CD4-positive, alpha-beta T cell (primary cell): Measurements from ENCODE around the gene APP. TPM values are rescaled to one million over a fixed set of nuclear protein-coding genes. Genes with fewer than 3 reads are reported as not detected.

ENCODE experiments used
- ATAC-seq: fragments of 200-7000 bp; cut with Tn5 transposase; one replicate; pipeline ENCODE4 v1.10.0; 2022; ENCODE audit warnings: mild to moderate bottlenecking; ENCODE audit not compliant: poor library complexity
- CTCF ChIA-PET: fragments of 350-600 bp; sonication (Branson Sonifier 250); formaldehyde crosslinking; loops from one replicate; lab custom pipeline; 2021; ENCODE audit warnings: antibody characterized with exemption, inconsistent platforms; lab: Charles Lee
- POLR2A ChIA-PET: fragments of 350-600 bp; sonication (Branson Sonifier 250); formaldehyde crosslinking; loops from one replicate; lab custom pipeline; 2021; ENCODE audit warnings: antibody characterized with exemption, inconsistent platforms; lab: Charles Lee
- DNase-seq, 14 experiments: peaks; one replicate each; pipeline ENCODE4 v3.0.0-alpha.2; 2013 to 2020; ENCODE audit warnings: mixed read lengths in 2 of 14
- H3K27ac ChIP-seq, 2 donors: one replicate each; pipeline versions ENCODE4 v1.5.1 to v1.7.0; 2013; ENCODE audit warnings: low read length in 2 of 2, low read depth in 1 of 2, mild to moderate bottlenecking in 1 of 2
- H3K27me3 ChIP-seq, 2 experiments: 1 replicate in 1 of 2; 2 replicates in 1 of 2; pipeline versions ENCODE4 v1.6.1 to v1.7.0; 2013; ENCODE audit warnings: low read length in 2 of 2, control low read depth in 1 of 2, mild to moderate bottlenecking in 1 of 2, moderate library complexity in 1 of 2; ENCODE audit not compliant: insufficient read depth in 2 of 2, control insufficient read depth in 1 of 2
- H3K36me3 ChIP-seq: one replicate; pipeline ENCODE4 v1.6.1; 2013; ENCODE audit warnings: low read length, control low read depth; ENCODE audit not compliant: insufficient read depth
- H3K4me1 ChIP-seq: one replicate; pipeline ENCODE4 v1.6.1; 2013; ENCODE audit warnings: low read length, control low read depth; ENCODE audit not compliant: insufficient read depth
- H3K4me3 ChIP-seq: one replicate; pipeline ENCODE4 v1.5.1; 2013; ENCODE audit warnings: mild to moderate bottlenecking, low read length, moderate library complexity
- H3K9me3 ChIP-seq, 2 experiments: 1 replicate in 1 of 2; 2 replicates in 1 of 2; pipeline versions ENCODE4 v1.6.1 to v1.7.0; 2013; ENCODE audit warnings: low read length in 2 of 2, mild to moderate bottlenecking in 2 of 2, control low read depth in 1 of 2, moderate library complexity in 1 of 2; ENCODE audit not compliant: control insufficient read depth in 1 of 2, insufficient read depth in 1 of 2
- H3K27ac Mint-ChIP-seq: one replicate; pipeline ENCODE4 v1.8.0; 2020; ENCODE audit warnings: mixed read lengths
- H3K27me3 Mint-ChIP-seq: one replicate; pipeline ENCODE4 v1.8.0; 2021; ENCODE audit warnings: mixed read lengths
- H3K36me3 Mint-ChIP-seq: one replicate; pipeline ENCODE4 v1.8.0; 2021; ENCODE audit warnings: low read depth, mixed read lengths
- H3K4me1 Mint-ChIP-seq: one replicate; pipeline ENCODE4 v1.8.0; 2021; ENCODE audit warnings: low read depth, mixed read lengths
- H3K4me3 Mint-ChIP-seq: one replicate; pipeline ENCODE4 v1.8.0; 2020; ENCODE audit warnings: mild to moderate bottlenecking, mixed read lengths
- H3K9me3 Mint-ChIP-seq: one replicate; pipeline ENCODE4 v1.8.0; 2020; ENCODE audit warnings: mixed read lengths
- intact Hi-C, 2 experiments: fragments of 100-400 bp; cut with DNase I in 1 of 2; cut with micrococcal nuclease in 1 of 2; formaldehyde crosslinking; loops; one replicate each; pipeline versions ENCODE4 v1.15.1 to v1.9.0; 2023 to 2025; cut with DNase I, micrococcal nuclease
- total RNA-seq, 174 experiments: library from RNA in 2 of 174; stranded (reverse) in 2 of 174; gene quantifications; one replicate each; pipeline ENCODE4 v1.2.3 and lab custom pipeline; 2021 to 2026
- TF ChIP-seq, protein P1 (sequence below): fragments of 200-600 bp; IDR thresholded peaks from one replicate; pipeline ENCODE4 v1.8.0; 2022; ENCODE audit warnings: antibody characterized with exemption, mild to moderate bottlenecking

Gene APP
- total RNA-seq, 2 experiments from 2014 or later: 43.6 to 44.4 TPM

DNA sequence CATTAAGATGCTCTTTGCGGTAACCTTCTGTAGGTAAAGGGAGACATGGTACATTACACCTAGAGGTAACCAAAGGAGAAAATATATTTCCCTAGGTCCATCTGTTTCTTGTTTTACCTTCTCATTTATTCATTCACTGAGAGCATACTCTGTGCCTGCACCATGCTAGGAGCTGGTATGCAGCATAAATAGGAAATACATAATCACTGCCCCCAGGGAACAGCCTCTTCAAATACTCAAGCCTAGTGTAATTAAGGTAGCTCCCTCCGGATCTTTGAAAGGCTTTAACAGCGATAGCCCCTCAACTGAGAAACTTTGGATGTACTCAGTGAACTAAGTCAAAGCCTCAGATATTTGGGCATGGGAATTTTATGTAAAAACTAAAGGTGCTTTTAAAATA, 312.2 kb downstream of the APP start:
- Histone ChIP-seq H3K27me3 (peaks cover 0 to 2% of the 10 kb centered on the region in 2 experiments), H3K4me3 (no peak overlapping the region), H3K9me3 (no peaks in the 10 kb centered on the region), H3K36me3 (no peaks in the 10 kb centered on the region), H3K27ac (no peak overlapping the region), H3K4me1 (no peaks in the 10 kb centered on the region)
- Mint-ChIP-seq H3K4me3 (no peak overlapping the region), H3K27me3 (no peaks in the 10 kb centered on the region), H3K9me3 (no peaks in the 10 kb centered on the region), H3K36me3 (no peaks in the 10 kb centered on the region), H3K27ac (no peak overlapping the region), H3K4me1 (no peaks in the 10 kb centered on the region)
- intact Hi-C loops: no loop called here
- ATAC-seq: no peak
- TF ChIP-seq, protein P1, sequence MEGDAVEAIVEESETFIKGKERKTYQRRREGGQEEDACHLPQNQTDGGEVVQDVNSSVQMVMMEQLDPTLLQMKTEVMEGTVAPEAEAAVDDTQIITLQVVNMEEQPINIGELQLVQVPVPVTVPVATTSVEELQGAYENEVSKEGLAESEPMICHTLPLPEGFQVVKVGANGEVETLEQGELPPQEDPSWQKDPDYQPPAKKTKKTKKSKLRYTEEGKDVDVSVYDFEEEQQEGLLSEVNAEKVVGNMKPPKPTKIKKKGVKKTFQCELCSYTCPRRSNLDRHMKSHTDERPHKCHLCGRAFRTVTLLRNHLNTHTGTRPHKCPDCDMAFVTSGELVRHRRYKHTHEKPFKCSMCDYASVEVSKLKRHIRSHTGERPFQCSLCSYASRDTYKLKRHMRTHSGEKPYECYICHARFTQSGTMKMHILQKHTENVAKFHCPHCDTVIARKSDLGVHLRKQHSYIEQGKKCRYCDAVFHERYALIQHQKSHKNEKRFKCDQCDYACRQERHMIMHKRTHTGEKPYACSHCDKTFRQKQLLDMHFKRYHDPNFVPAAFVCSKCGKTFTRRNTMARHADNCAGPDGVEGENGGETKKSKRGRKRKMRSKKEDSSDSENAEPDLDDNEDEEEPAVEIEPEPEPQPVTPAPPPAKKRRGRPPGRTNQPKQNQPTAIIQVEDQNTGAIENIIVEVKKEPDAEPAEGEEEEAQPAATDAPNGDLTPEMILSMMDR: no peak
- DNase-seq: no peak
- ChIA-PET POLR2A (no interaction called here), CTCF (no interaction called here)

DNA sequence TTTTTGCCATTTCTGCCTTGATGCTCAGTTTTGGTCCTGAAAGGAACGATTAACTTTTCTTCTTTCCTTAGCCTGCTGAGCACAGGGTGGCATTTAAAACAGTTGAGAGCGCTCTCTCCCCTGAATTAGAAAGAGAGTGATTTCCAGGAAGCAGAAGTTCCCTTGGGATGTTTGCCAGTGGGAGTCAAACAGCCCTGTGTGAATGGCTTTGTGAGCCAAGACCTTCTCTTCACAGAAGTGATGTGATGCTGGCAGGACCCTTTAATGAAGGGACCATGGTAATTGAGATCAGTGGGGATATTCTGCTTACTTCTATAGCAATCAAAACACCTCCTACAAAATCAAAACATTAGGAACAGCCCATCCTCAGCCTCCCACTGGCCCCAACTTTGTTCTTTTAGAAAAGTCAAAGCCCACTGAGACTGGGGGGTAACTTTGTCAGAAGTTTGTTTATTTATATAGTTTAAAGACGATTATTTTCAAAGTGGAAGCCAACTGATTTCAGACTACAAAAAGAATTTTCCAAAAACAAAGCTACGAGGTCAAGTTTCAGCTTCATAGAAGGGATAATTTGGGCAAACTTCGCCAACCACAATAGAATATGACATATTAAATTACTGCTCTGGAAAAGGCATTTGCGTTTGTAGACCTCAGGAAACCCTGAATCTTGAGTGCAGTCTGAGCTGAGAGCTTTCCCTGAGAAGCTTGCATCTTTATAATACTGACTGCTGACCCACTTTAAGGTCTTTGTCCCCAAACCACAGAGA, 313.1 kb downstream of the APP start:
- H3K36me3 Mint-ChIP-seq: no peaks in the 10 kb centered on the region
- Histone ChIP-seq H3K9me3 (no peaks in the 10 kb centered on the region), H3K4me3 (no peak overlapping the region), H3K27me3 (peaks cover 0 to 2% of the 10 kb centered on the region in 2 experiments), H3K36me3 (no peaks in the 10 kb centered on the region), H3K4me1 (no peaks in the 10 kb centered on the region), H3K27ac (no peak overlapping the region)
- no peak overlapping the region for H3K27ac Mint-ChIP-seq
- no peaks in the 10 kb centered on the region for H3K27me3 Mint-ChIP-seq
- no peak for ATAC-seq
- TF ChIP-seq, protein P1: no peak
- H3K4me3 Mint-ChIP-seq: no peak overlapping the region
- no peak for DNase-seq
- intact Hi-C loops: no loop called here
- H3K4me1 Mint-ChIP-seq: no peaks in the 10 kb centered on the region
- POLR2A ChIA-PET: no interaction called here
- CTCF ChIA-PET: no interaction called here
- H3K9me3 Mint-ChIP-seq: no peaks in the 10 kb centered on the region

DNA sequence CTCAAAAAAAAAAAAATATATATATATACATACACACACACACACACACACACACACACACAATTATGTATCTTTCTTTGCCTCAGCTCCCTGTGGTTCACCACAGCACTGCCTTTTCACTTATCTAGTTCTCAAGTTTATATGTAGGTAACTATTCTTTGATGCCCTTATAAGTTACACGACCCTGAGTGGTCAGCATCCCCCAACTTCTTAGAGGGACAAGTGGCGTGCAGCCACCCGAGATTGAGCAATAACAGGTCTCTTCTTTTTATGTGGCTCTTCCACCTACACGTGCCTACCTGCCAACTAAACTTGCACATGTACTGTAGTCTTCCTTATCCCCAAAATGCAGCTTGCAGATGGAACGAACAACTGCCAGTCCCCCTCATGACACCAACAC, 315.0 kb downstream of the APP start:
- intact Hi-C loops: no loop called here
- H3K27me3 ChIP-seq: peaks cover 0 to 2% of the 10 kb centered on the region in 2 experiments
- H3K4me3 Mint-ChIP-seq: no peak overlapping the region
- no peaks in the 10 kb centered on the region for H3K4me1 ChIP-seq
- no peak for DNase-seq
- H3K9me3 Mint-ChIP-seq: no peaks in the 10 kb centered on the region
- H3K9me3 ChIP-seq: no peaks in the 10 kb centered on the region
- ChIA-PET CTCF (no interaction called here), POLR2A (no interaction called here)
- H3K36me3 Mint-ChIP-seq: no peaks in the 10 kb centered on the region
- TF ChIP-seq, protein P1: no peak
- no peaks in the 10 kb centered on the region for H3K4me1 Mint-ChIP-seq
- H3K27ac ChIP-seq: no peak overlapping the region
- H3K27me3 Mint-ChIP-seq: no peaks in the 10 kb centered on the region
- ATAC-seq: no peak
- H3K36me3 ChIP-seq: no peaks in the 10 kb centered on the region
- no peak overlapping the region for H3K4me3 ChIP-seq
- H3K27ac Mint-ChIP-seq: no peak overlapping the region
